Keratinocyte (primary cell): ENCODE data around the gene NVL.

ENCODE experiments used
- CTCF ChIP-seq, 3 experiments: IDR thresholded peaks in 1 of 3; conservative IDR thresholded peaks in 1 of 3; optimal IDR thresholded peaks in 1 of 3; 2 replicates in 2 of 3; 3 replicates in 1 of 3; pipeline versions ENCODE3 to v1.5.1; 2011; ENCODE audit warnings: low read length in 3 of 3, mild to moderate bottlenecking in 3 of 3, moderate library complexity in 2 of 3, control low read depth in 1 of 3, inconsistent platforms in 1 of 3; ENCODE audit not compliant: insufficient read depth in 2 of 3; ENCODE audit errors: extremely low read depth in 1 of 3
- EZH2 ChIP-seq: IDR thresholded peaks from one replicate; pipeline ENCODE4 v1.6.1; 2012; ENCODE audit warnings: inconsistent platforms, mild to moderate bottlenecking, low read length, moderate library complexity

GRCh38 chr1:224353975-224354925, 24.3 kb upstream of the NVL start:
- no peak for TF ChIP-seq EZH2
- TF ChIP-seq CTCF (optimal IDR thresholded peaks at IDR 0.05 in 1 of 3, IDR thresholded peaks at IDR 0.05 in 1 of 3, conservative IDR thresholded peaks at IDR 0.05 in 1 of 3; ENCODE audit: extremely low read depth in 1 of 3, insufficient read depth in 2 of 3, low read length in 3 of 3) = no peak
